B cell (primary cell): ENCODE results near the gene SPSB3.

Experiments used
- EZH2 ChIP-seq: IDR thresholded peaks from 2 replicates; pipeline ENCODE4 v1.6.1; 2012; ENCODE audit warnings: borderline replicate concordance, low read depth, mild to moderate bottlenecking, moderate library complexity, low read length; ENCODE audit not compliant: insufficient read depth, poor library complexity, severe bottlenecking
- TF ChIP-seq, protein P1 (sequence below): fragments of 200-600 bp; IDR thresholded peaks from one replicate; pipeline ENCODE4 v1.8.0; 2022; ENCODE audit warnings: antibody characterized with exemption, mild to moderate bottlenecking

DNA sequence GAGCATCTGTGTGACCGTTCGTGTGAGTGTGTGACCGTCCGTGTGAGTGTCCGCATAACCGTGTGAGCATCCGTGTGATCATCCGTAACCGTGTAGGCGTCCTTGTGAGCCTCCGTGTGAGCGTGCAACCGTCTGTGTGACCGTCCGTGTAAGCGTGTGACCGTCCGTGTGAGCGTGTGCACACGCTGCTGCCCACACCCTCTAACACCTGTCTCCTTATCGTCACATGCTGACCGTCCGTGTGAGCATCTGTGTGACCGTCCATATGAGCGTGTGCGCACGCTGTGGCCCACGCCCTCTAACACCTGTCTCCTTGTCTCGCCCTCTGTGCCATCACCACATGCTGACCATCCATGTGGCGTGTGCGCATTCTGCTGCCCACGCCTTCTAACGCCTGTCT, 42.1 kb downstream of the SPSB3 start:
- TF ChIP-seq, protein P1, sequence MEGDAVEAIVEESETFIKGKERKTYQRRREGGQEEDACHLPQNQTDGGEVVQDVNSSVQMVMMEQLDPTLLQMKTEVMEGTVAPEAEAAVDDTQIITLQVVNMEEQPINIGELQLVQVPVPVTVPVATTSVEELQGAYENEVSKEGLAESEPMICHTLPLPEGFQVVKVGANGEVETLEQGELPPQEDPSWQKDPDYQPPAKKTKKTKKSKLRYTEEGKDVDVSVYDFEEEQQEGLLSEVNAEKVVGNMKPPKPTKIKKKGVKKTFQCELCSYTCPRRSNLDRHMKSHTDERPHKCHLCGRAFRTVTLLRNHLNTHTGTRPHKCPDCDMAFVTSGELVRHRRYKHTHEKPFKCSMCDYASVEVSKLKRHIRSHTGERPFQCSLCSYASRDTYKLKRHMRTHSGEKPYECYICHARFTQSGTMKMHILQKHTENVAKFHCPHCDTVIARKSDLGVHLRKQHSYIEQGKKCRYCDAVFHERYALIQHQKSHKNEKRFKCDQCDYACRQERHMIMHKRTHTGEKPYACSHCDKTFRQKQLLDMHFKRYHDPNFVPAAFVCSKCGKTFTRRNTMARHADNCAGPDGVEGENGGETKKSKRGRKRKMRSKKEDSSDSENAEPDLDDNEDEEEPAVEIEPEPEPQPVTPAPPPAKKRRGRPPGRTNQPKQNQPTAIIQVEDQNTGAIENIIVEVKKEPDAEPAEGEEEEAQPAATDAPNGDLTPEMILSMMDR = no peak
- TF ChIP-seq EZH2 = no peak
